ENCODE measurements around the gene MAN1B1. TPM values are rescaled to one million over a fixed set of nuclear protein-coding genes. Genes with fewer than 3 reads are reported as not detected.
"Not testable (repeated sequence)": the region's sequence is repeated elsewhere in the genome, so short reads cannot be mapped to it uniquely, and the experiment has no call there.

MAN1B1 gene
- total RNA-seq, 1 donor from 2014 or later = 54.0 TPM

DNA sequence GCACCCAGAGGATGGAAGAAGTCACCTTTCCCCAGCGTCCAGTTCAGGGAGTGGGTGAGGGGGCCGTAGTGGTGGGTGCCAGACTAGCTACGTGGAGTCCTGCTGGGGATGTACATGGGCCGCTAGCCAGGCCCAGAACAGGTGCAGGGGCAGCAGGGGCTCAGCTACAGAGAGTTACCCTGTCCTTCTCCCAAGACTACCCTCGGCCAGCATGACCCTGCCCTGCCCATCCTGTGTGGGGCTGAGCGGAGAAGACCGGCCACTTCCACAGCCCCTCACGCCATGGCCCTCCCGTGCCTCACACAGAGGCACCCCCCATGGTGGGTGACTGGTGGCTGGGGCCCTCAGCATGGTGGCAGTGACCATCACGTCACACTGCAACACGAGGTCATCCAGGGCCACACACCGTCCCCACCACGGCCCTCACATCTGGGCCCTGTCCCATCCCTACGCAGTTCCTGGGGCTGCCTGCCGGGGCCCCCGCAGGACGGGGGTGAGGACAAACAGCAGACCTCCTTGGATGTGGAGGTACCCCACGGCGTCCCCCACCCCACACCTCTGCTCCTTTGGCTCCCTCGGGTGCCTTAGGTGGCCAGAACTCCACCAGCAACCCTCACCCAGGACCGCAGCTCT, 28.7 kb downstream of the MAN1B1 start:
- Mint-ChIP-seq H3K4me1 (no peaks in the 10 kb centered on the region), H3K27ac (ENCODE audit: unreplicated experiment) (no peak overlapping the region), H3K27me3 (ENCODE audit: low read depth) (peaks cover 17% of the 10 kb centered on the region), H3K36me3 (ENCODE audit: low read depth) (no peaks in the 10 kb centered on the region), H3K9me3 (no peaks in the 10 kb centered on the region), H3K4me3 (no peak overlapping the region)
- TF ChIP-seq, protein P1, sequence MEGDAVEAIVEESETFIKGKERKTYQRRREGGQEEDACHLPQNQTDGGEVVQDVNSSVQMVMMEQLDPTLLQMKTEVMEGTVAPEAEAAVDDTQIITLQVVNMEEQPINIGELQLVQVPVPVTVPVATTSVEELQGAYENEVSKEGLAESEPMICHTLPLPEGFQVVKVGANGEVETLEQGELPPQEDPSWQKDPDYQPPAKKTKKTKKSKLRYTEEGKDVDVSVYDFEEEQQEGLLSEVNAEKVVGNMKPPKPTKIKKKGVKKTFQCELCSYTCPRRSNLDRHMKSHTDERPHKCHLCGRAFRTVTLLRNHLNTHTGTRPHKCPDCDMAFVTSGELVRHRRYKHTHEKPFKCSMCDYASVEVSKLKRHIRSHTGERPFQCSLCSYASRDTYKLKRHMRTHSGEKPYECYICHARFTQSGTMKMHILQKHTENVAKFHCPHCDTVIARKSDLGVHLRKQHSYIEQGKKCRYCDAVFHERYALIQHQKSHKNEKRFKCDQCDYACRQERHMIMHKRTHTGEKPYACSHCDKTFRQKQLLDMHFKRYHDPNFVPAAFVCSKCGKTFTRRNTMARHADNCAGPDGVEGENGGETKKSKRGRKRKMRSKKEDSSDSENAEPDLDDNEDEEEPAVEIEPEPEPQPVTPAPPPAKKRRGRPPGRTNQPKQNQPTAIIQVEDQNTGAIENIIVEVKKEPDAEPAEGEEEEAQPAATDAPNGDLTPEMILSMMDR (conservative IDR thresholded peaks at IDR 0.05) = no peak
- DNase-seq (ENCODE audit: low read depth, low spot score) = no peak

DNA sequence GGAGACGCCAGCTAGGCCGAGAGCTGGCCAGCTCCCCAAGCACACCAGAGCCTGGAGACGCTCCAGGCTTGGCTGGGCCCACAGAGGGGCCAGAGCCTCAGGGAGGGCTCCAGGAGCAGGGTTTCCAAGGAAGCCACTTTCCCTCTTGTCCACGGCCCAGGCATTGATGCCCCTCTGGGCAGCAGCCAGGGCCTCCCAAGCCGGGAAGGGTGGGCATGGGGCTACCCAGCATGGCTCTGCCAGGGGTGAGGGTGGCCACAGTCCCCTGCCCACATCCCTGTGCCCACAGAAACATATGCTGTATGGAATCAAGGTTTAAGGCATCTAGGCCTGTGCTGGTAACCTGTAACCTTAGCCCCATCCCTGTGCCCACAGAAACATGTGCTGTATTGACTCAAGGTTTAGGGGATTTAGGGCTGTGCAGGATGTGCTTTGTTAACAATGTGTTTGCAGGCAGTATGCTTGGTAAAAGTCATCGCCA, 29.3 kb downstream of the MAN1B1 start:
- TF ChIP-seq, protein P1 (conservative IDR thresholded peaks at IDR 0.05) = no peak
- H3K36me3 Mint-ChIP-seq (ENCODE audit: low read depth) = no peaks in the 10 kb centered on the region
- no peak for DNase-seq (ENCODE audit: low read depth, low spot score)
- no peaks in the 10 kb centered on the region for H3K9me3 Mint-ChIP-seq
- H3K27ac Mint-ChIP-seq (ENCODE audit: unreplicated experiment) = no peak overlapping the region
- H3K4me1 Mint-ChIP-seq = no peaks in the 10 kb centered on the region
- peaks cover 17% of the 10 kb centered on the region for H3K27me3 Mint-ChIP-seq (ENCODE audit: low read depth)
- H3K4me3 Mint-ChIP-seq = peak overlapping the region; percentile 54

DNA sequence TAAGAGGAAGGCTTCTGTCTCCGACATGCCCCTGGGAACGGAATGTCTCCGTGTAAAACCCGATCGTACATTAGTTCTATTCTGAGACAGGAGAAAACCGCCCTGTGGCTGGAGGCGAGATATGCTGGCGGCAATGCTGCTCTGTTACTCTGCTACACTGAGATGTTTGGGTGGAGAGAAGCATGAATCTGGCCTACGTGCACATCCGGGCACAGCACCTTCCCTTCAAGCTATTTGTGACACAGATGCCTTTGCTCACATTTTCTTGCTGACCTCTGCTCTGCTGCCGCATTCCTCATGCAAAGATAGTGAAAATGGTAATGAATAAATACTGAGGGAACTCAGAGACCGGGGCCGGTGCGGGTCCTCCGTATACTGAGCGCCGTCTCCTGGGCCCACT, 29.9 kb downstream of the MAN1B1 start:
- peaks cover 17% of the 10 kb centered on the region for H3K27me3 Mint-ChIP-seq (ENCODE audit: low read depth)
- no peaks in the 10 kb centered on the region for H3K36me3 Mint-ChIP-seq (ENCODE audit: low read depth)
- no peak for DNase-seq (ENCODE audit: low read depth, low spot score)
- H3K27ac Mint-ChIP-seq (ENCODE audit: unreplicated experiment) = no peak overlapping the region
- no peaks in the 10 kb centered on the region for H3K4me1 Mint-ChIP-seq
- peak overlapping the region; percentile 54 for H3K4me3 Mint-ChIP-seq
- TF ChIP-seq, protein P1 (conservative IDR thresholded peaks at IDR 0.05) = no peak
- H3K9me3 Mint-ChIP-seq = no peaks in the 10 kb centered on the region

DNA sequence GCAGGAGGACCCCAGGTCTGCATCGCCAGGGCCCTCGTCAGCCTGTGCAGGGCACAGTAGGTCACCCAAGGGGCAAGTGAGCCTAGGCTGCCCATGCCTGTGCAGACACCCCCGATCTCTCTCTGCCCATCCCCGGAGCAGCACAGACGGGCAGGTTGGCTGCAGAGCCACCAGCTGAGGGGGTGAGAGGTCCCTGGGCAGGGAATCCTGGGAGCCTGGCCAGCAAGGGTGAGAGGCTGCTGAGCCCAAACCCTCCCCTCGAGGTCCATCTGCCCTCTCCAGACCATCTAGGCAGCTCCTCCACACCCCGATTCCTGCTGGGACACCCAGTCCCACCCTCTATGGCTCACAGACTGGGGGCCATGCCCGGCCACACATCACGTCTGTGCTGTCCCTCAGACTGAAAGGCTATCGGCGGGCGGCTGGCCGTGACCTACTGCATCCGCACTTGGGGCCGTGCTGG, 30.5 kb downstream of the MAN1B1 start:
- no peak overlapping the region for H3K27ac Mint-ChIP-seq (ENCODE audit: unreplicated experiment)
- H3K4me1 Mint-ChIP-seq = no peaks in the 10 kb centered on the region
- H3K36me3 Mint-ChIP-seq (ENCODE audit: low read depth) = no peaks in the 10 kb centered on the region
- TF ChIP-seq, protein P1 (conservative IDR thresholded peaks at IDR 0.05) = no peak
- no peaks in the 10 kb centered on the region for H3K9me3 Mint-ChIP-seq
- peaks cover 17% of the 10 kb centered on the region for H3K27me3 Mint-ChIP-seq (ENCODE audit: low read depth)
- H3K4me3 Mint-ChIP-seq = no peak overlapping the region
- DNase-seq (ENCODE audit: low read depth, low spot score) = no peak

DNA sequence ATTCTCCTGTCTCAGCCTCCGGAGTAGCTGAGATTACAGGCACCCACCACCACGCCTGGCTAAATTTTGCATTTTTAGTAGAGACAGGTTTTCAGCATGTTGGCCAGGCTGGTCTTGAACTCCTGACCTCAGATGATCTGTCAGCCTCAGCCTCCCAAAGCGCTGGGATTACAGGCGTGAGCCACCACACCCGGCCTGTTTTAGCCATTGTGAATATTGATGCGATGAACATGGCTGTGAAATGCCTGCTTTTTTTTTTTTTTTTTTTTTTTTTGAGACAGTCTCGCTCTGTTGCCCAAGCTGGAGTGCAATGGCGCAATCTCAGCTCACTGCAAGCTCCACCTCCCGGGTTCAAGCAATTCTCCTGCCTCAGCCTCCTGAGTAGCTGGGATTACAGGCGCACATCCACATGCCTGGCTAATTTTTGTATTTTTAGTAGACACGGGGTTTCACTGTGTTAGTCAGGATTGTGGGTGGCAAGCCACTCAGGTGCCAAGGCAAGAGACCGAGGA, 31.4 kb downstream of the MAN1B1 start:
- not testable (repeated sequence) for H3K36me3 Mint-ChIP-seq (ENCODE audit: low read depth); H3K27ac Mint-ChIP-seq (ENCODE audit: unreplicated experiment); H3K4me3 Mint-ChIP-seq; H3K9me3 Mint-ChIP-seq; DNase-seq (ENCODE audit: low read depth, low spot score); H3K4me1 Mint-ChIP-seq
- peaks cover 14% of the 10 kb centered on the region for H3K27me3 Mint-ChIP-seq (ENCODE audit: low read depth)

DNA sequence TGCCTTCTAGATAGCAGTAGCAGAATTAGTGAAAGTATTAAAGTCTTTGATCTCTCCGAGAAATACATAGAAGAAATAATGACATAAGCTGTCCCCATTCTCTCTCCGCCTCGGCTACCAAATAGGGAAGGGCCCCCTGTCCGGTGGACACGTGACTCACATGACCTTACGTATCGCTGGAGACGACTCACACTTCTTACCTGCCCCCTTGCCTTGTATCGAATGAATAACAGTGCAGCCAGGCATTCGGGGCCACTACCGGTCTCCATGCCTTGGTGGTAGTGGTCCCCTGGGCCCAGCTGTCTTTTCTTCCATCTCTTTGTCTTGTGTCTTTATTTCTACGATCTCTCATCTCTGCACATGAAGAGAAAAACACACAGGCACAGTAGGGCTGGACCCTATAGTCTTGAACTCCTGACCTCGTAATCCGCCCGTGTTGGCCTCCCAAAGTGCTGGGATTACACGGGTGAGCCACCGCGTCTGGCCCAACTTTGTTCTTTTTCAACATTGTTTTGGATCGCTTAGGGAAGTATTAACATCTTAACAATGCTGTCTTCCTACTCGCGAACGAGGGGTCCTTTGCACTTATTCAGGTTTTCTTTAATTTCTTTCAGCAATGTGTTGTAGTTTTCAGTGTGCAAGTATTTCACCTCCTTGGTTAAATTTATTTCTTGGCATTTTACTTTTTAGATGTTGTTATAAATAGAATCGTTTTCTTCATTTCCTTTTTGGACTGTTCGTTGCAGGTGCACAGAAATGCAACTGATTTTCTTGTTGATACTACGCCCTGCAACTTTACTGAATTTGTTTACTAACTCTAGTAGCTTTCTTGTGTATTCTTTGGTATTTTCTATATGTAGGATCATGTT, 35.4 kb downstream of the MAN1B1 start:
- H3K27ac Mint-ChIP-seq (ENCODE audit: unreplicated experiment); H3K27me3 Mint-ChIP-seq (ENCODE audit: low read depth); DNase-seq (ENCODE audit: low read depth, low spot score); H3K9me3 Mint-ChIP-seq; H3K4me1 Mint-ChIP-seq; H3K36me3 Mint-ChIP-seq (ENCODE audit: low read depth): not testable (repeated sequence)
- peak overlapping the region; percentile 39 for H3K4me3 Mint-ChIP-seq

DNA sequence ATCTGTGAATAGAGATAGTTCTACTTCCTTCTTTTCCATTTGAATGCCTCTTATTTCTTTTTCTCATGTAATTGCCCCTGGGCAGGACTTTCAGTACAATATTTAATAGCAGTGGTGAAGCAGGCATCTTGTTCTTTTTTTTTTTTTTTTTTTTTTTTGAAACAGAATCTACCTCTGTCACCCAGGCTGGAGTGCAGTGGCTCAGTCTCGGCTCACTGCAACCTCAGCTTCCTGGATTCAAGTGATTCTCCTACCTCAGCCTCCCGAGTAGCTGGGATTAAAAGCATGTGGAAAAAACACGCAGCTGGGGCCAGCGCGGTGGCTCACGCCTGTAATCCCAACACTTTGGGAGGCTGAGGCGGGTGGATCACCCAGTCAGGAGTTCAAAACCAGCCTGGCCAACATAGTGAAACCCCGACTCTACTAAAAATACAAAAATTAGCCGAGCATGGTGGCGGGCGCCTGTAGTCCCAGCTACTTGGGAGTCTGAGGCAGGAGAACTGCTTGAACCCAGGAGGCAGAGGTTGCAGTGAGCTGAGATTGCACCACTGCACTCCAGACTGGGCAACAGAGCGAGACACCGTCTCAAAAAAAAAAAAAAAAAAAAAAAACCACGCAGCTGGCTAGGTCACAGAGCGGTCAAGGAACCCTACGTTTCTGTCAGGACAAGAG, 36.1 kb downstream of the MAN1B1 start:
- not testable (repeated sequence) for H3K27me3 Mint-ChIP-seq (ENCODE audit: low read depth); H3K4me3 Mint-ChIP-seq; H3K9me3 Mint-ChIP-seq; H3K27ac Mint-ChIP-seq (ENCODE audit: unreplicated experiment); DNase-seq (ENCODE audit: low read depth, low spot score); H3K36me3 Mint-ChIP-seq (ENCODE audit: low read depth)
- peaks cover 13% of the 10 kb centered on the region for H3K4me1 Mint-ChIP-seq

Measured in neural crest cell (in vitro differentiated cells).